GM21717 (cell line): ENCODE results near the gene LINS1.
"Not testable (repeated sequence)": the region's sequence is repeated elsewhere in the genome, so short reads cannot be mapped to it uniquely, and the experiment has no call there.

Experiments
- ATAC-seq: cut with Tn5 transposase; IDR thresholded peaks from one replicate; pipeline ENCODE4 v1.9.1; 2021; ENCODE audit warnings: mild to moderate bottlenecking, moderate library complexity; ENCODE audit not compliant: unreplicated experiment

Gene LINS1

GRCh38 chr15:100601617-100602063, 344 bp downstream of the LINS1 start:
- ATAC-seq: peak; percentile 14

DNA sequence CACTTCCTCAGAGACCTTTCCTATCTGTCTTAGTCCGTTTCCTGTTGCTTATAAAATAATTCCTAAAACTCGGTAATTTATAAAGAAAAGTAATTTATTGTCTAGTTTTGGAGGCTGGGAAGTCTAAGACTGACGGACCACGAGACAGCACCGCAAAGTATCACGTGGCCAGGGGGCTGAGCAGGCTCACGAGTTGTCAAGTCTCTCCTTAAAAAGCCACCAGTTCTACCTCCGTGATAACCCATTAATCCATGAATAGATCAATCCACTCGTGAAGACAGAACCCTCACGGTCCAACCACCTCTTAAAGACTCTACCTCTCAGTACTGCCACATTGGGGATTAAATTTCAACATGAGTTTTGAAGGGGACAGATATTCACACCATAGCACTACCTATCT, 821 bp downstream of the LINS1 start:
- no peak for ATAC-seq

- ATAC-seq: no peak
Observed at GRCh38 chr15:100598655-100599054, 3.3 kb downstream of the LINS1 start.

GRCh38 chr15:100597862-100598261, 4.1 kb downstream of the LINS1 start:
- ATAC-seq: no peak

DNA sequence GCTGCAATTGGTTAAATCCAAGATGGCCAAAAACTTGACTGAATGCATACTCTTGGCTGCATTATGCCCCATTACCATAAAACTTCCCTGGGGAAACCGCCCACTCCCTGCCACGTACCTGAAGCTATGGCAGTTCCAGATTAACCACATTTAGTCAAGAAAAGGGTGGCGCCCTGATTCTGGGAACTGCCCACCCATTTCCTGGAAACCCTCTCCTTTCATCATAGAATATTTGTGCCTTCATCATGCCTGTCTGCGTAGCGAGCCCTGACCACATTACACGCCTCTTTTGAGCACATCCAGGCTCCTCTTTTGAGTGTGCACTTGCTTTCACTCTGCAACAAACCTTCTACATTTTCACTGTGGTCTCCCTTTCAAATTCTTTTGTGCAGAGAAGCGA, 5.2 kb downstream of the LINS1 start:
- peak; percentile 92 for ATAC-seq

GRCh38 chr15:100595964-100596363, 6.0 kb downstream of the LINS1 start:
- ATAC-seq: no peak

DNA sequence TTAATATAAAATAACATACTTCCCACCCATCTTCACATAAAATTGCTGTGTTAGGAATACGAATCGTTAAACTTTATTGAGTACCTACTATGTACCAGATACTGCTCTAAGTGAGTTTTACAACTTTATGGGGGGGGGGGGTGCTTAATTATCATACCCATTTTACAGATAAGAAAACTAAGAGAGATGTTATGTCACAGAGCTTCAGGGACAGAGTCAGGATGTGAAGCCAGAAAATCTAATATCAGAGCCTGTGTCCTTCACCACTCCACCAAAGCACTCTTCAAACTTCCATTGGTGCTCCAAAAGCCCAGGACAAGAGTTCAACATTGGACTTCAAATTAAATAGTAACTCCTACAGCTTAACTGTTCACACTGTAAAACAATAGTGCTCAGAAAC, 8.6 kb downstream of the LINS1 start:
- no peak for ATAC-seq

GRCh38 chr15:100592898-100593297, 9.1 kb downstream of the LINS1 start:
- no peak for ATAC-seq

GRCh38 chr15:100591835-100592234, 10.1 kb downstream of the LINS1 start:
- ATAC-seq: no peak

GRCh38 chr15:100591163-100591562, 10.8 kb downstream of the LINS1 start:
- ATAC-seq: not testable (repeated sequence)

DNA sequence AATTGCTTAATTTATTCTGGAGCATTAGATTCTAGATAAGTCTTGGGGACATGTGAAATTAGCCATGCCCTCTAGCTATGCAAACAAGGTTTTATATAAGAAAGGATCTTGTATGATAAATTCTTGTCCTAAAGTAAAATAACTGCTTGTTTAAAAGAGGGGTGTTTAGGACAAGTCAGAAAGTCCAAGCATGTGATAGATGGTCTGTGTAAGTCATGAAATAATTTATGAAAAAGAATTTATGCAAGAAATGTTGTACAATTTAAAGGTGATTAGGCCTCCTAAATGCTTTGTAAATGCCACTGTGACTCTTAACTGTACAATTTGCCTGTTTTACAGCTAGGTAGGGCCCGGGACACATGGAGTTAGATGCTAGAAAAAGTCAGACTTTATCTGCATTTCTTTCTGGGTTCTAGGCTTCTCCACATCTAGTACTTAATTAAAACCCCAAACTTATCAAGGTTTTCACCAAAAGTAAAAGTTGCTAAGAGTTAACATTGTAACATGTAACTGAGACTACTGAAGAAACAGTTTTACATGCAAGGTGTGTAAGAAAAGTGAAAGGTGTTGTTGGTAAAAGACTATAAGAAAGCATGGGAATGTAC, 13.2 kb downstream of the LINS1 start:
- no peak for ATAC-seq

GRCh38 chr15:100580414-100580813, 21.6 kb downstream of the LINS1 start:
- ATAC-seq: no peak

GRCh38 chr15:100573526-100573925, 28.5 kb downstream of the LINS1 start:
- no peak for ATAC-seq

DNA sequence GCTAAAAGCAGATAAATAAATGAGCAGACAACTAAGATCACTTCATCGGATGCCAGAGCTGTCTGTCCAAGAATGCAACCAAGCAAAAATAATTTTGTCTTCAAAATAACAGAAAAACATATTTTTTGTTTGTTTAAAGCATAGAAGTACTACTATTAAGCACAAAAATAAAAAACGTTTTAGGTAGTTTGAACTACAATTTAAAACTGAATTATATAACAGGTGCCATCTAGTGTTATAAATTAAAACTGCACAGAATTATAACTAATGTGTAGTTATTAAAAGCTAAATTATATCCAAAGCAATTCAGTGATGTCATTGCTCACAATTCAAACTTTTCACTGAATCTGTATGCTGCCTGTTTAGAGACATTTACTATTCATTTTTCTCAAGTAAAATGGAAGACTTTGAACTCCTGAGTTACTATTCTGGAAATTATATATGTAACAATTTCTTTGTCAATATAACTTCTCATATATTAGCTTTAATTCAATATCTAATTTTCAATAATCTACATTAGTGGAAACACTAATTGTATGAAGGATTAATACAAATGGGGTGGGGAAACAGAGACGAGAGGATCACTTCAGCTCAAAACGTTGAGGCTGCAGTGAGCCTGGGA, 29.5 kb downstream of the LINS1 start:
- ATAC-seq: no peak

DNA sequence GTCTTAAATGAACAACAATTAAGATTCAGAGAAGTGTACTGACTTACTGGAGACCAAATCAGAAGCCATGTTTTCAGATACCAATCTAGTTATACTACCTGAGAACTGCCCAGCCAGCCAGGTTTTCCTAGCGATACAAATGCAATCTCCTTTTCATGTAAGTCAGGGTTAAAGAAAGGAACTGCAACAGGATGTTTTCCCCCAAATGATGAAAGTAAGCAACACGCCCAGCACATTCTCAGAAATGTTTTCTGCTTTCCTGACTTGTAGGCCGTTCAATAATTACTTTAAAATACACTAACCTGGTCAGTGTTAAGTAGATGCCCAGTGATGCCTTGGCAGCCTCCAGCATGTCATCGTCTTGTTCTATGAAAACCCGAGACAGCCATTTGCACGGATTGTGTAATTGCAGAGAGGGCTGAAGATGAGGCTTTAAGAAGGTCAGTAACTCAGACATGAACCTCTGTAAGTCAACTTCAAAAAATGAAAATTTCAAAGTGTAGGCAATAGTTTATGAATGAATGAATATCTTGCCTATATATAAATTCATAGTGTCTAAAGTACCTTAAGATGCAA, 30.3 kb downstream of the LINS1 start:
- no peak for ATAC-seq

GRCh38 chr15:100570735-100571313, 31.2 kb downstream of the LINS1 start:
- peak; percentile 76 for ATAC-seq

GRCh38 chr15:100570275-100570674, 31.7 kb downstream of the LINS1 start:
- no peak for ATAC-seq

DNA sequence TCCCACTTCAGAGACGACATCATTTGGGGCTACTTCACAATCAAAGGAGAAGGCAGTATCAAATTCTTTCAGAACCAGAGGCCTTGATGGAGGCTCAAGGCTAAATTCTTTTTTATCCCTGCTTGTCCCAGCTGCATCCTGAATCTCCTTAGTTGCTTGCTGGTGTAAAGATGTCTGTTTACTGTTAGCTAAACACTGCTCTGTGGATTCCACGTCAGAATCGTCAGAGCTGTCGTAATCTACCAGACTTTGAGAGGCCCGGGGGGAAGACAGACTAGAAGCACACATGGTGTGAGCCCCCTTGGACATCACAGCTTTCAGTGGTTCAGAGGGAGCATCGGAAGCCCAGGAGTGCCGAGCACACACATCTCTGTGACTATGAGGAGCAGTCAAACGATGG, 32.6 kb downstream of the LINS1 start:
- no peak for ATAC-seq

GRCh38 chr15:100566850-100567628, 34.9 kb downstream of the LINS1 start:
- ATAC-seq: no peak

DNA sequence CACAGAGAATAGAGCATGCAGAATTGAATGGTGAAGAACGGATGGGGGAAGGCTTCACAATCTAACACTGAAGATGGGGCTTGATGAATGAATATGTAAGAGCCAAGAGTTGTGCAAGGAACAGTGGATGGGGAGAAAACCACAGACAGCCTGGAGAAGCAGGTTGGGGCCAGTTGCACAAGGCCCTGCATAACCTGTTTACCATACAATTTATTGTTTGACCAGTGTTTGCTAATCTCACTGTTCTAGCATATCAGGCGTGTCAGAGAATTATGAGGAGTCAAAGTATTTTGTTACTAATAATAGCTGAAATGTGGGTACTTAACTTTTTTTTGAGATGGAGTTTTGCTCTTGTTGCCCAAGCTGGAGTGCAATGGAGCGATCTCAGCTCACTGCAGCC, 36.4 kb downstream of the LINS1 start:
- ATAC-seq: no peak

GRCh38 chr15:100560323-100560722, 41.7 kb downstream of the LINS1 start:
- no peak for ATAC-seq
